ENCODE data around the gene ATP8B3. TPM values are rescaled to one million over a fixed set of nuclear protein-coding genes. Genes with fewer than 3 reads are reported as not detected.

Gene ATP8B3
- total and polyA plus RNA-seq, 2 of the 13 experiments (the other 11 are each of a cell fraction or from before 2014, with no cell fraction given): 2.6 to 5.9 TPM

DNA sequence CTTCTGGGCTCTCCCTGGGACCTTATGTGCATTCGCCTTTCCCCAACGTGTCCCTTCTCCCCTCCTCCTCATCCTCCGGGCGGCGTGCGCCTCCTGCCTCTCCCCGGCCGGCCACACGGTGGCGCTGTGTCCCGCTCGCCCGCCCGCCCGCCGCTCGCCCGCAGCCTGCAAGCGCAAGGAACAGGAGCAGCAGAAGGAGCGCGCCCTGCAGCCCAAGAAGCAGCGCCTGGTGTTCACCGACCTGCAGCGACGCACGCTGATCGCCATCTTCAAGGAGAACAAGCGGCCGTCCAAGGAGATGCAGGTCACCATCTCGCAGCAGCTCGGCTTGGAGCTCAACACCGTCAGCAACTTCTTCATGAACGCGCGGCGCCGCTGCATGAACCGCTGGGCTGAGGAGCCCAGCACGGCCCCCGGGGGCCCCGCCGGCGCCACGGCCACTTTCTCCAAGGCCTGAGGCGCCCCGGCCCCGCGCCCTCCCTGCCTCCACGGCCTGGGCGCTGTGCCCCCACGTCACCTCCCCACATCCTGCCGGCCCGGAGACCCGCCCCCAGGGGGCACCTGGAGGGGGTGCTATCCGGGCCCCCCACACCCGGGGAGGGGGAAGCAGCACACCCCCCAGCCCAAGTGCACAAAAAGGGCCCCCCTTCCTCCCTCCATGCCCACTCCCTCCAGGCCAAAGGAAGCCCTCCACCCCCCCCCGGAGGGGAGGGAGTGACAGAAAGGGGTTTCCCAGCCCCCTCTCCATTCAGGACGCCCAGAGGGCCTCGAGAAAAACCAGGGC is 36.9 kb downstream of the ATP8B3 start (continued):
- TF ChIP-seq, protein P1, sequence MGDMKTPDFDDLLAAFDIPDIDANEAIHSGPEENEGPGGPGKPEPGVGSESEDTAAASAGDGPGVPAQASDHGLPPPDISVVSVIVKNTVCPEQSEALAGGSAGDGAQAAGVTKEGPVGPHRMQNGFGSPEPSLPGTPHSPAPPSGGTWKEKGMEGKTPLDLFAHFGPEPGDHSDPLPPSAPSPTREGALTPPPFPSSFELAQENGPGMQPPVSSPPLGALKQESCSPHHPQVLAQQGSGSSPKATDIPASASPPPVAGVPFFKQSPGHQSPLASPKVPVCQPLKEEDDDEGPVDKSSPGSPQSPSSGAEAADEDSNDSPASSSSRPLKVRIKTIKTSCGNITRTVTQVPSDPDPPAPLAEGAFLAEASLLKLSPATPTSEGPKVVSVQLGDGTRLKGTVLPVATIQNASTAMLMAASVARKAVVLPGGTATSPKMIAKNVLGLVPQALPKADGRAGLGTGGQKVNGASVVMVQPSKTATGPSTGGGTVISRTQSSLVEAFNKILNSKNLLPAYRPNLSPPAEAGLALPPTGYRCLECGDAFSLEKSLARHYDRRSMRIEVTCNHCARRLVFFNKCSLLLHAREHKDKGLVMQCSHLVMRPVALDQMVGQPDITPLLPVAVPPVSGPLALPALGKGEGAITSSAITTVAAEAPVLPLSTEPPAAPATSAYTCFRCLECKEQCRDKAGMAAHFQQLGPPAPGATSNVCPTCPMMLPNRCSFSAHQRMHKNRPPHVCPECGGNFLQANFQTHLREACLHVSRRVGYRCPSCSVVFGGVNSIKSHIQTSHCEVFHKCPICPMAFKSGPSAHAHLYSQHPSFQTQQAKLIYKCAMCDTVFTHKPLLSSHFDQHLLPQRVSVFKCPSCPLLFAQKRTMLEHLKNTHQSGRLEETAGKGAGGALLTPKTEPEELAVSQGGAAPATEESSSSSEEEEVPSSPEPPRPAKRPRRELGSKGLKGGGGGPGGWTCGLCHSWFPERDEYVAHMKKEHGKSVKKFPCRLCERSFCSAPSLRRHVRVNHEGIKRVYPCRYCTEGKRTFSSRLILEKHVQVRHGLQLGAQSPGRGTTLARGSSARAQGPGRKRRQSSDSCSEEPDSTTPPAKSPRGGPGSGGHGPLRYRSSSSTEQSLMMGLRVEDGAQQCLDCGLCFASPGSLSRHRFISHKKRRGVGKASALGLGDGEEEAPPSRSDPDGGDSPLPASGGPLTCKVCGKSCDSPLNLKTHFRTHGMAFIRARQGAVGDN (CRISPR knock-in tag; IDR thresholded peaks at IDR 0.05): peak; percentile 58
- TF ChIP-seq, protein P2, sequence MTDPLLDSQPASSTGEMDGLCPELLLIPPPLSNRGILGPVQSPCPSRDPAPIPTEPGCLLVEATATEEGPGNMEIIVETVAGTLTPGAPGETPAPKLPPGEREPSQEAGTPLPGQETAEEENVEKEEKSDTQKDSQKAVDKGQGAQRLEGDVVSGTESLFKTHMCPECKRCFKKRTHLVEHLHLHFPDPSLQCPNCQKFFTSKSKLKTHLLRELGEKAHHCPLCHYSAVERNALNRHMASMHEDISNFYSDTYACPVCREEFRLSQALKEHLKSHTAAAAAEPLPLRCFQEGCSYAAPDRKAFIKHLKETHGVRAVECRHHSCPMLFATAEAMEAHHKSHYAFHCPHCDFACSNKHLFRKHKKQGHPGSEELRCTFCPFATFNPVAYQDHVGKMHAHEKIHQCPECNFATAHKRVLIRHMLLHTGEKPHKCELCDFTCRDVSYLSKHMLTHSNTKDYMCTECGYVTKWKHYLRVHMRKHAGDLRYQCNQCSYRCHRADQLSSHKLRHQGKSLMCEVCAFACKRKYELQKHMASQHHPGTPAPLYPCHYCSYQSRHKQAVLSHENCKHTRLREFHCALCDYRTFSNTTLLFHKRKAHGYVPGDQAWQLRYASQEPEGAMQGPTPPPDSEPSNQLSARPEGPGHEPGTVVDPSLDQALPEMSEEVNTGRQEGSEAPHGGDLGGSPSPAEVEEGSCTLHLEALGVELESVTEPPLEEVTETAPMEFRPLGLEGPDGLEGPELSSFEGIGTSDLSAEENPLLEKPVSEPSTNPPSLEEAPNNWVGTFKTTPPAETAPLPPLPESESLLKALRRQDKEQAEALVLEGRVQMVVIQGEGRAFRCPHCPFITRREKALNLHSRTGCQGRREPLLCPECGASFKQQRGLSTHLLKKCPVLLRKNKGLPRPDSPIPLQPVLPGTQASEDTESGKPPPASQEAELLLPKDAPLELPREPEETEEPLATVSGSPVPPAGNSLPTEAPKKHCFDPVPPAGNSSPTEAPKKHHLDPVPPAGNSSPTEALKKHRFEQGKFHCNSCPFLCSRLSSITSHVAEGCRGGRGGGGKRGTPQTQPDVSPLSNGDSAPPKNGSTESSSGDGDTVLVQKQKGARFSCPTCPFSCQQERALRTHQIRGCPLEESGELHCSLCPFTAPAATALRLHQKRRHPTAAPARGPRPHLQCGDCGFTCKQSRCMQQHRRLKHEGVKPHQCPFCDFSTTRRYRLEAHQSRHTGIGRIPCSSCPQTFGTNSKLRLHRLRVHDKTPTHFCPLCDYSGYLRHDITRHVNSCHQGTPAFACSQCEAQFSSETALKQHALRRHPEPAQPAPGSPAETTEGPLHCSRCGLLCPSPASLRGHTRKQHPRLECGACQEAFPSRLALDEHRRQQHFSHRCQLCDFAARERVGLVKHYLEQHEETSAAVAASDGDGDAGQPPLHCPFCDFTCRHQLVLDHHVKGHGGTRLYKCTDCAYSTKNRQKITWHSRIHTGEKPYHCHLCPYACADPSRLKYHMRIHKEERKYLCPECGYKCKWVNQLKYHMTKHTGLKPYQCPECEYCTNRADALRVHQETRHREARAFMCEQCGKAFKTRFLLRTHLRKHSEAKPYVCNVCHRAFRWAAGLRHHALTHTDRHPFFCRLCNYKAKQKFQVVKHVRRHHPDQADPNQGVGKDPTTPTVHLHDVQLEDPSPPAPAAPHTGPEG (CRISPR knock-in tag; IDR thresholded peaks at IDR 0.05): no peak
- no peak for TF ChIP-seq TSC22D2 (CRISPR knock-in tag; IDR thresholded peaks at IDR 0.05; ENCODE audit: borderline replicate concordance)
- TF ChIP-seq, protein P3, sequence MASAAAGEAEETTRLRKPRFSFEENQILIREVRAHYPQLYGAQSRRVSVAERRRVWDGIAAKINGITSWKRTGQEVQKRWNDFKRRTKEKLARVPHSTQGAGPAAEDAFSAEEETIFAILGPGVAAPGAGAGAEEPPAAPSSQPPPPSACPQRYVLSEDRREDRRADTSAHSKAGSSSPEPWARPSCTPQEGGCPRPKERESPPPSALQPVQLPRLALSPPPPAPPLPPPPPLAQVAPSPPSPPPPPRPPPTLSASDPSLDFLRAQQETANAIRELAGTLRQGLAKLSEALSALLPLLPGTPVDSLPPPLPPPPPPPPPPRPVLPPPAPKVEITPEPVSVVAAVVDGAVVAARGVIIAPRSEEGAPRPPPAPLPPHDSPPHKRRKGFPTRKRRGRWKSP (CRISPR knock-in tag; IDR thresholded peaks at IDR 0.05): no peak
- peak; percentile 87 for TF ChIP-seq RAD21 (CRISPR knock-in tag; IDR thresholded peaks at IDR 0.05)
- 0 out of 2 replicates have a peak, but pooled peaks have one; percentile 52 for TF ChIP-seq KDM3A (CRISPR knock-in tag; IDR thresholded peaks at IDR 0.05; ENCODE audit: low read depth)
- TF ChIP-seq CEBPG (CRISPR knock-in tag; IDR thresholded peaks at IDR 0.05): no peak
- no peak for TF ChIP-seq ZNF30 (CRISPR knock-in tag; IDR thresholded peaks at IDR 0.05)
- TF ChIP-seq, protein P4, sequence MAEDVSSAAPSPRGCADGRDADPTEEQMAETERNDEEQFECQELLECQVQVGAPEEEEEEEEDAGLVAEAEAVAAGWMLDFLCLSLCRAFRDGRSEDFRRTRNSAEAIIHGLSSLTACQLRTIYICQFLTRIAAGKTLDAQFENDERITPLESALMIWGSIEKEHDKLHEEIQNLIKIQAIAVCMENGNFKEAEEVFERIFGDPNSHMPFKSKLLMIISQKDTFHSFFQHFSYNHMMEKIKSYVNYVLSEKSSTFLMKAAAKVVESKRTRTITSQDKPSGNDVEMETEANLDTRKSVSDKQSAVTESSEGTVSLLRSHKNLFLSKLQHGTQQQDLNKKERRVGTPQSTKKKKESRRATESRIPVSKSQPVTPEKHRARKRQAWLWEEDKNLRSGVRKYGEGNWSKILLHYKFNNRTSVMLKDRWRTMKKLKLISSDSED (CRISPR knock-in tag; IDR thresholded peaks at IDR 0.05): no peak
- TF ChIP-seq CBX1 (IDR thresholded peaks at IDR 0.05; ENCODE audit: low read depth): peak; percentile 21
- no peak for TF ChIP-seq HOXA9 (CRISPR knock-in tag; IDR thresholded peaks at IDR 0.05; ENCODE audit: borderline replicate concordance)
- peak; percentile 96 for TF ChIP-seq MTF2 (CRISPR knock-in tag; IDR thresholded peaks at IDR 0.05; ENCODE audit: borderline replicate concordance)
- TF ChIP-seq RBAK (CRISPR knock-in tag; IDR thresholded peaks at IDR 0.05): no peak
- TF ChIP-seq FOXC1 (CRISPR knock-in tag; IDR thresholded peaks at IDR 0.05; ENCODE audit: borderline replicate concordance): 0 out of 2 replicates have a peak, but pooled peaks have one; percentile 36
- TF ChIP-seq NFKB2 (CRISPR knock-in tag; IDR thresholded peaks at IDR 0.05; ENCODE audit: borderline replicate concordance): peak; percentile 21; the same call in 1 of the 2 replicates
